ENCODE results near the gene YTHDC1.

YTHDC1 gene

DNA sequence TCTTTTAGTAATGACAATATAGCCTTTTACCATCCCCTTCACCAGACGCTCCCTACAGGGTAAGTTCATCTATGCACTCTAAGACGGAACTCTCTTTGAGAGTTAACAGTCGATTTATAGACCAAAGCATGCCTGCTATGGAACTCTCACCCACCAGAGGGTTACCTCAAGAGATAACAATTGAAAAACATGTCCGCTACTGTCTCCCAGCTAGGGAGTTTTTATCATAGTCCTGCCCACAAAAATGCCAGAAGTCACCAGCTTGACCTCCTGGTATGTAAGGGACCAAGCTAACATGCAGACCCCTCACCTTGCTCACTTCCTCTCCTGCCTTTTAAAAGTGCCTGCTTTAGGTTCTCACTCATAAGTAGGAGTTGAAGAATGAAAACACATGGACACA lies 16.7 kb upstream of the YTHDC1 start:
- H3K36me3 ChIP-seq (ENCODE audit: control insufficient read depth, insufficient read depth, low read length) = no peaks in the 10 kb centered on the region
- no peaks in the 10 kb centered on the region; the same call in 1 of the 2 replicates for H3K27me3 ChIP-seq (replicated peaks; ENCODE audit: control insufficient read depth, insufficient read depth, low read length)
- no peak overlapping the region for H3K4me3 ChIP-seq (replicated peaks; ENCODE audit: low read depth, low read length)
- TF ChIP-seq, protein P1, sequence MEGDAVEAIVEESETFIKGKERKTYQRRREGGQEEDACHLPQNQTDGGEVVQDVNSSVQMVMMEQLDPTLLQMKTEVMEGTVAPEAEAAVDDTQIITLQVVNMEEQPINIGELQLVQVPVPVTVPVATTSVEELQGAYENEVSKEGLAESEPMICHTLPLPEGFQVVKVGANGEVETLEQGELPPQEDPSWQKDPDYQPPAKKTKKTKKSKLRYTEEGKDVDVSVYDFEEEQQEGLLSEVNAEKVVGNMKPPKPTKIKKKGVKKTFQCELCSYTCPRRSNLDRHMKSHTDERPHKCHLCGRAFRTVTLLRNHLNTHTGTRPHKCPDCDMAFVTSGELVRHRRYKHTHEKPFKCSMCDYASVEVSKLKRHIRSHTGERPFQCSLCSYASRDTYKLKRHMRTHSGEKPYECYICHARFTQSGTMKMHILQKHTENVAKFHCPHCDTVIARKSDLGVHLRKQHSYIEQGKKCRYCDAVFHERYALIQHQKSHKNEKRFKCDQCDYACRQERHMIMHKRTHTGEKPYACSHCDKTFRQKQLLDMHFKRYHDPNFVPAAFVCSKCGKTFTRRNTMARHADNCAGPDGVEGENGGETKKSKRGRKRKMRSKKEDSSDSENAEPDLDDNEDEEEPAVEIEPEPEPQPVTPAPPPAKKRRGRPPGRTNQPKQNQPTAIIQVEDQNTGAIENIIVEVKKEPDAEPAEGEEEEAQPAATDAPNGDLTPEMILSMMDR (IDR thresholded peaks at IDR 0.05; ENCODE audit: insufficient read depth, low read length, poor library complexity, severe bottlenecking) = no peak
- DNase-seq (ENCODE audit: extremely low read depth, insufficient read length) = no peak

DNA sequence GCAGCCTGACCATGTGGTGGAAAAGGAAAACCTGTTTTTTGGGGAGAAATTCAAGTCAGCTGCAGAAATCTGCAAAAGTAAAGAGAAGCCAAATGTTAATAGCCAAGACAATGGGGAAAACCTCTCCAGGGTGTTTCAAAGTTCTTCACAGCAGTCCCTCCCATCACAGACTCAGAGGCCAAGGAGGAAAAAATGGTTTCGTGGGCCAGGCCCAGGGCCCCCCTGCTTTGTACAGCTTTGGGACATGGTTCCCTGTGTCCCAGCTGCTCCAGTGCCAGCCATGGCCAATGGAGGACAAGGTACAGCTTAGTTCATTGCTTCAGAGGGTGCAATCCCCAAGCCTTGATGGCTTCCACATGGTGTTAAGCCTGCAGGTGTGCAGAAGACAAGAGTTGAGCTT lies 15.2 kb upstream of the YTHDC1 start:
- Histone ChIP-seq H3K4me3 (replicated peaks; ENCODE audit: low read depth, low read length) (no peak overlapping the region), H3K27me3 (replicated peaks; ENCODE audit: control insufficient read depth, insufficient read depth, low read length) (no peaks in the 10 kb centered on the region; the same call in 1 of the 2 replicates), H3K36me3 (ENCODE audit: control insufficient read depth, insufficient read depth, low read length) (no peaks in the 10 kb centered on the region)
- no peak for DNase-seq (ENCODE audit: extremely low read depth, insufficient read length)
- TF ChIP-seq, protein P1 (IDR thresholded peaks at IDR 0.05; ENCODE audit: insufficient read depth, low read length, poor library complexity, severe bottlenecking) = no peak

DNA sequence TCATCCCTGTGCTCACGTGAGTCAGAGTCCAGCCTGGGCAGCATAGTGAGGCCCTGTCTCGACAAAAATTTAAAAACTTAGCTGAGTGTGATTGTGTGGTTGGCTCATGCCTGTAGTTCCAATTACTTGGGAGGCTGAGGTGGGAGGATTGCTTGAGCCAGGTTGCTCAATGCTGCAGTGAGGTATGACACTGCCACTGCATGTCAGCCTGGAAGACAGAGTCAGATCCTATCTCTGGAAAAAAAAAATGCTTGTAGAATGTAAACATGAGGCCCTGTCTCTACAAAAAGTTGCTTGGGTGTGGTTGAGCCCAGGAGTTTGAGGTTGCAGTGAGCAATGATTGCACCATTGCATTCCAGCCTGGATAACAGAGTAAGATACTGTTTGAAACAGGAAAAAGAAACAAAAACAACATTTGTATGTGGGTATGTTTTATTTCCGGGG lies 11.3 kb upstream of the YTHDC1 start:
- no peak for DNase-seq (ENCODE audit: extremely low read depth, insufficient read length)
- no peaks in the 10 kb centered on the region for H3K36me3 ChIP-seq (ENCODE audit: control insufficient read depth, insufficient read depth, low read length)
- no peaks in the 10 kb centered on the region; the same call in 1 of the 2 replicates for H3K27me3 ChIP-seq (replicated peaks; ENCODE audit: control insufficient read depth, insufficient read depth, low read length)
- no peak overlapping the region for H3K4me3 ChIP-seq (replicated peaks; ENCODE audit: low read depth, low read length)
- TF ChIP-seq, protein P1 (IDR thresholded peaks at IDR 0.05; ENCODE audit: insufficient read depth, low read length, poor library complexity, severe bottlenecking) = no peak

DNA sequence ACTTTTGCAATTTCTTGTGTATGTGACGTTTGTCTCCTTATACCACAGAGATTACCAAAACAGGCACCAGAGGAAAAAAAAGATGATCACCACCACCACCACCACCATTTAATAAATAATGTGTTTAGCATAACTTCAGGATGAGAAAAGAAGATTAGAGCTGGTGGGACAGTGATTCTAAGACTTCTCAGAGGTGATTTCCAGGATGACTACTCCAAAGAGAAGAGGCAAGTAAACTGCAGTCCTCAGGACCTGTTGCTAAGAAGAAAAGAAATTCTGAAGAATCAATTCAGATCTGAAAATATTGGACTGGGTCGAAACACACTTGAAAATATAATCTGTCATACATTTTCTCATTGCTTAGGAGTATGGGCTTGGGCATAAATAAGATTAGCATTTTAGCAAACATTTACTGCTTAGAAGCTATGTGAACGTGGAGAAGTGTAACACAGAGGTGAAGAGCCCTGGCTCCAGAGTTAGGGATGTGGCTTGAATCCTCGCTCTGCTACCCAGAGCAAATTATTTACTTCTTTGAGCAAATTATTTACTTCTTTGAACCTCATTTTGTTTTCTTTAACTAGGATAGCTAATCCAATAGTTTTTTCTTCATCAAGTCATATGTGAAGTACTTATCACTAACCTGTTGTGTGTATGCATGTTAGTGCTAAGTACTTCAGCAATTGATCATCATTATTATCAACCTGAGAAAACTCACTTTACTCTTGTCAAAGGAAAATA lies 10.5 kb upstream of the YTHDC1 start:
- Histone ChIP-seq H3K27me3 (replicated peaks; ENCODE audit: control insufficient read depth, insufficient read depth, low read length) (no peaks in the 10 kb centered on the region), H3K4me3 (replicated peaks; ENCODE audit: low read depth, low read length) (no peak overlapping the region), H3K36me3 (ENCODE audit: control insufficient read depth, insufficient read depth, low read length) (no peaks in the 10 kb centered on the region)
- no peak for DNase-seq (ENCODE audit: extremely low read depth, insufficient read length)
- TF ChIP-seq, protein P1 (IDR thresholded peaks at IDR 0.05; ENCODE audit: insufficient read depth, low read length, poor library complexity, severe bottlenecking) = no peak

DNA sequence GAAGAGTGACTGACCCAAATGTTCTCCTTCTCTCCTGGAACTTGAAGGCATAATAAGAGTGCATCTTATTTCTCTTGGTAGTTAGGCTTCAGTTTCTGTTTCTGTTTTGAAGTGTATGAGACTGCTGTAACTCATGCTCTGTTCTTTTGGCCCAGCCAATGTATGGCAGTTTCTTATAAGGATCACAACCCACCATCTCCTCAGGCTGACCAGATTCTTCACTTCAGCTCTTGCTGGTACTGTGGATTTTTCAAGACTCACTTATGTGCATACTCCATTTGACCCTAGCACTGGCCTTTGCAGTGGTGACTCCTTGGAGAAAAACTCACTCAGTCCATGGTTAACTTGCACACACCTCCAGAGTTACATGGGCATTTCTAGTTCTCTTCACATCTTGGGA lies 9.6 kb upstream of the YTHDC1 start:
- no peak overlapping the region for H3K4me3 ChIP-seq (replicated peaks; ENCODE audit: low read depth, low read length)
- no peak for DNase-seq (ENCODE audit: extremely low read depth, insufficient read length)

More for the DNA sequence above, 9.6 kb upstream of the YTHDC1 start:
- no peaks in the 10 kb centered on the region for H3K36me3 ChIP-seq (ENCODE audit: control insufficient read depth, insufficient read depth, low read length)
- TF ChIP-seq, protein P1 (IDR thresholded peaks at IDR 0.05; ENCODE audit: insufficient read depth, low read length, poor library complexity, severe bottlenecking) = no peak
- H3K27me3 ChIP-seq (replicated peaks; ENCODE audit: control insufficient read depth, insufficient read depth, low read length) = no peaks in the 10 kb centered on the region
